Measurements from ENCODE around the gene SAG.
"Not testable (repeated sequence)": the region's sequence is repeated elsewhere in the genome, so short reads cannot be mapped to it uniquely, and the experiment has no call there.

The SAG gene

DNA sequence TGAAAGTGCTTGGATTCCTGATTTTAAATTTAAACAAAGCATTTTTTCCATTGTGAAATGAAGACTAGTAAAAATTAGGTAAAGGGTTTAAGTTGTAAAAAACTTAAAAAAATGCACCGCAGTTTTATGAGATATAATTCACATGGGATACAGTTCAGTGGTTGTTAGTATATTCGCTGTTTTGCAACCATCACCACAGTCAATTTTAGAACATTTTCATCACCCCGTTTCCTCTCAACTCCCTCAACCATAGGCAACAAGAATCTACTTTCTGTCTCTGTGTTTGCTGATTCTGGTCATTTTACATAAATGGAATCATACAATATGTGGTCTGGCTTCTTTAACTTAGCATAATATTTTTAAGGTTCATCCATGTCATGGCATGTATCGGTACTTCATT is 50.7 kb downstream of the SAG start:
- DNase-seq = no peak

DNA sequence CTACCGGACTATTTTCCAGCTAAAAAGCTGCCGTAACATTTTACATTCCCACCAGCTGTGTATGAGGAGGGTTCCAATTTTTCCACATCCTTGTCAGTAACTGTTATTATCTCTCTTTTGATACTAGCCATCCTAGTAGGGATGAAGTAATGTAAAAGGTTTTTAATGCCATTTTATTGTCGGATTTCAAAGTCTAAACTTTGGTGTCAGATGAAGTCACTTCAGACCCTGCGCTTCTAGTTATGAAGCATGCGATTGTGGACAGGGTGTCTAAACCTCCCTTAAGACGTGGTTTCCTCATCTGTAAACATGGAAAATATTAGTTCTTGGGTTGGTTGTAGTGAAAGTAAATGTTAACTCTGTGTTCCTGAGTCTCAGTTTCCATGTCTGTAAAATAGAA is 51.3 kb downstream of the SAG start:
- no peak for DNase-seq

DNA sequence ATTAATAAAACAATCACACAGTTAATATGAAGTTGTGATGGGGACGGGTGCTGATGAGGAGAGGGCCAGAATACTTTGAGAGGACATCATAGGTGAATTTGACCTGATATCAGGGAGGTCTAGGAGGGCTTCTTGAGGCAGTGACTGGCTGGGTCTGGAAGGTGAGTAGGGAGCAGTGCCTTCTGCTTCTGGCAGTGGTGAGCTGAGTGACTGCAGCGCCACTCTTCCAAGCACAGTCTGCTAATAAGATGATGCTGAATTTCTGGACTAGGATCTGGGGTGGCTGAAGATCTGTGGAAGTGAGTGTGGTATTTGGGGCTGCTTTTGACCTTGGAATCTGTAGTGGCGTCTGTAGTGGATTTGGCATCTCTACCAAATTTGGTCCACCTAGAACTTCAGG is 52.2 kb downstream of the SAG start:
- DNase-seq = no peak

DNA sequence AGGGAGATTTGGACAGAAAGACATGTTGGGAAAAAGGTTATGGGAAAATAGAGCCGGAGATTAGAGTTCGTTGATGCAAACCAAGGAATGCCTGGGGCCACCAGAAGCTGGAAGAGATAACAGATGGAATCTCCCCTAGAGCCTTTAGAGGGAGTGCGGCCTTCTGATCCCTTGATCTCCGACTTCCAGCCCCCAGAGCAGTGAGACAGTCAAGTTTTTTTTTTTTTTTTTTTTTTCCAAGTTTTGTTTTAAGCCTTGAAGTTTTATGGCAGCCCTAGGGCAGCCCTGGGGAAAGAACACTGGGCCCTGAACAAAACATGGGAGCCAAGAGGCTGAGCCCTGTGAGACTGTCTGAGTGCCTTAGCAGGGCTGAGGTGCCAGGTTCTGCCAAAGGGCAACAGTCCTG is 53.2 kb downstream of the SAG start:
- no peak for DNase-seq

DNA sequence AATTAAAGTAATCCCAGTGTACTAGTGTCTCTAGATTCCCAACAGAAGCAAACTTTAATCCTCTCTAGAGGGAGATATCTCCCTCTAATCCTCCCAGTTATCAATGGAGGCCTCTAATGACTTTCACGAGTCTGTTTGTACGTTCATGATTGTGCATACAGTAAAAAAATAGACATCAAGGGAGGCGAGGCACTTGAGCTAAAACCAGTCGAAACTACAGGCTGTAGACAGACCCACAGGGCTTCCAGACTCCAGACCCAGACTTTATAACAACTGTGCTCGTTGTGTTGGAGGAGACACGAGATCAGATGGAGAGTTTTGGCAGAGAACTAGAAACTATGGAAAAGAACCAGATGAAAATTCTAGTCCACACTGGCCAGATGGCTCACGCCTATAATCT is 53.7 kb downstream of the SAG start:
- DNase-seq = no peak

DNA sequence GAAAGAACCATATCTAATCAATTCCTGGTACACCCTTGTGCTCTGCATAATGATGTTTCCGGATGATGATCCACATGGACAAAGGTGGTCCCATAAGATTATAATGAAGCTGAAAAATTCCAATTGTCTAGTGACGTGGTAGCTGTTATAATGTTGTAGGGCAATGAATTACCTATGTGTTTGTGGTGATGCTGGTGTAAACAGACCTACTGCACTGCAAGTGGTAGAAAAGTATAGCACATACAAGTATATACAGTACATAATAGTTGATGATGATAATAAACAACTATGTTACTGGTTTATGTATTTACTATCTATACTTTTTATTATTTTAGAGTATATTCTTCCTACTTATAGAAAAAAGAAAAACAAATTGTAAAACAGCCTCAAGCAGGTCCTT is 55.1 kb downstream of the SAG start:
- DNase-seq = no peak

DNA sequence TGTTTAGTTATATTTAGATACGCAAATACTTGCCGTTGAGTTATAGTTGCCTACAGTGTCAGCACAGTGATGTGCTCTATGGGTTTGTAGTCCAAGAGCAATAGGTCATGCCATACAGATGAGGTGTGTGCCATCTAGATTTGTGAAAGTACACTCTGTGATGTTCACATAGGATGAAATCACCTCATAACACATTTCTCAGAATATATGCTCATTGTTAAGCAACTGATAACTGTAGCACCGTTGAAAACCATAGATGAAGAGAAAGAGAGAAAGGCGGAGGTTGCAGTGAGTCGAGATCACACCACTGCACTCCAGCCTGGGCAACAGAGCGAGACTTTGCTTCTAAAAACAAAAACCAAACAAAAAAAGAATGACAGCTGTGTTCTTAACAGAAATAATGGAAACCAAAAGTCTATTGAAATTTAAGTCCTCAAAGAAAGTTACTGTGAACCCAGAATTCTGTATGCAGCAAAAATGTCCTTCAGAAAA is 56.2 kb downstream of the SAG start:
- no peak for DNase-seq

DNA sequence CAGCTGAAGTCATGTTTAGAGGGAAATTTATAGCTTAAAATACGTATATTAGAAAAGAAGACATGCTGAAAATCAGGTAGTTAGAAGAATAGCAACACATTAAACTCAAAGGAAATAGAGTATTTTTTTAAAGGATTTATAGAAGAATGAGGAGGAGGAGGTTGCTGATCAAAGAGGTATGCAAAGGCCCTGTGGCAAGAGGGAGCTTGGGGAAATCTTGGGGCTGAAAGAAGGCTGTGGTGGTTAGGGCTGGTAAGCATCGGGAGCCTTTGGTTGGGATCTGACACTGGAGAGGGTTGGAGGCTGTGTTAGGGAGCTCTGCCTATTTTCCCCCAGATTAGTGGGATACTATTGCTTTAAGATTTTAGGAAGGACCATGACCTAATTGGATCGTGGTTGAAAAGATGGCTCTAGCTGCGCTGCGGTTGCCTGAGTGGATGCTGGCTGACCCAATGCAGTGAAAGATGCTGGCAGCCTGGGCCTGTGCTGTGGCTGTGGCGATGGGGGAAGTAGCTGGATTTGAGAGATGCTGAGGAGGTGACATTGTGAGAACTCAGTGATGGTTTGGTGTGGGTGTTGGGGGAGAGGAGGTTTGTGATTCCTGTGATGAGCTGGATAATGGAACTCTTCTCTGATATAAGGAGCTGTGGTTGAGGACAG is 58.4 kb downstream of the SAG start:
- DNase-seq = no peak

DNA sequence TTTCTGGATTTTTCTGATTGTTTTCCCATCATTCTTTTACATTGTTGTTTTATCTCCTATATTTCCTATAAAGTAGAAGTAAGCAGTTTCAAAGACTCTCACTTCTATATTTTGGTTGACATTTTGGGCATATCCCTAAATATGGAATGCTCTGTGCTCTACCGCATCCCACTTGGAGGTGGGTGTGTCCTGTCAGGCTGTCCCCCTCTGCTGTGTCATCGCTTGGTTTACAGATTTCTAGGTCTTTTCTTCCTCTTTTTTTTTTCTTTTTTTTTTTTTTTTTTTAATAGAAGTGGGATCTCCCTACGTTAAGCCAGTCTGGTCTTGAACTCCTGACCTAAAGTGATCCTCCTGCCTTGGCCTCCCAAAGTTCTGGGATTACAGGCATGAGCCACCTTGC is 60.0 kb downstream of the SAG start:
- no peak for DNase-seq

DNA sequence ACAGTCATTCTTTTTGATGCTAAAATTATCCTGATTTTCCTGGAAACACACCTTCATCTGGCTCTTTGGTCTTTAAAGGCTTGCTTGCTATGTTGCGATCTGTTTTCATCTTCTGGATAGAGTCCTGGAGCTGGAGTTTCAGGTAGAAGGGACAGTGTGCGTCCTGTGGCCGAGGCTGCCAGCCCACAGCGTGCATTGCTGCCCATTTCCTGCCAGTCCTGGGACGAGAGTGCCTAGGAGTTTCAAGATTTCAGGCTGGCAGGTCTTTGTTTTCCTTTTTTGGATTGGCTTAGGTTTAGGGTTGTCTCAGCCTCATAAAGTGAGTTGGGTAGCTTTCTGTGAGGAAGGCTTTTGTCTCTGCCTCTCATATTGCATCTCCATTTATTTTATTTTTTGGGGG is 61.1 kb downstream of the SAG start:
- no peak for DNase-seq

DNA sequence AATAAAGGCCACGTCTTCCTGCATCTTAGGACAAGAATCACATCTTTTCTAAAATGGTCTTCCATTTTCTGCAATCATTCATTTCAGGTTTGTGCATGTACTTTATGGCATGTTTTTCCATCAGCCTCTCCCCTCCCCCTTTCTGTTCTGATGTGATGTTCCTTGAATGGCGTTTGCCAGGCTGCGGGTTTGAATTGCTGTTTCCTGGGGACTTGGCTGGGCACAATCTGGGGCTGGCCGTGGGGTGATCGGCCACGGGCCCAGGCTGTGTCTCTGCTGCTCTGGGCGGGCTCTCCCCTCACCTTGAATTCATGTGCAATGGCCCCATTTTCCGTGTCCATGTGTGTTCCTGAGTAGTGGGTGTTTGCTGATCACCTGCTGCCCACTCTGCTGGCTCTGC is 61.8 kb downstream of the SAG start:
- DNase-seq = no peak

DNA sequence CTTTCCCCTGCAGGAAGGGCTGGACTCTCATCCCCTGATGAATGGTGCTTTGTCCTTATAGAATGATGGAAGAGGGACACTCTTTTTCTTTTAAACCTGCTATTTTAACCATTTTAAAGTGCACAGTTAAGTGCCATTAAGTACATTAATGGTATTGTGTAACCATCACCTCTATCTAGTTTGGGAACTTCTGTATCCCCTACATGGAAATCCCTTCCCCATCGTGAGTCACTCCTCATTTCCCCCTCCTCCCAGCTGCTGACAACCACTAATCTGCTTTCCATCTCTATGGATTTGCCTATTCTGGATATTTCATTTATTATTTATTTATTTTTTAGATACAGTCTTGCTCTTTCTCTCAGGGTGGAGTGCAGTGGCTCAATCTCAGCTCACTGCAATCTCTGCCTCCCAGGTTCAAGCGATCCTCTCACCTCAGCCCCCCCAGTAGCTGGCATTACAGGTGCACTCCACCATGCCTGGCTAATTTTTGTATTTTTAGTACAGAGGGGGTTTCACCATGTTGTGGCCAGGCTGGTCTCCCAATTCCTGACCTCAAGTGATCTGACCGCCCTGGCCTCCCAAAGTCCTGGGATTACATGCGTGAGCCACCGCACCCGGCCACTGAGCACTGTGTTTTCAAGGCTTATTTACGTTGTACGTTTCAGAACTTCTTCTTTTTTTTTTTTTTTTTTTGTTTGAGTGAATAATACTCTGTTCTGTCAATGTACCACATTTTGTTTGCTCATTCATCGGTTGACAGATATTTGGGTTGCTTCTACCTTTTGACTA is 62.5 kb downstream of the SAG start:
- no peak for DNase-seq

DNA sequence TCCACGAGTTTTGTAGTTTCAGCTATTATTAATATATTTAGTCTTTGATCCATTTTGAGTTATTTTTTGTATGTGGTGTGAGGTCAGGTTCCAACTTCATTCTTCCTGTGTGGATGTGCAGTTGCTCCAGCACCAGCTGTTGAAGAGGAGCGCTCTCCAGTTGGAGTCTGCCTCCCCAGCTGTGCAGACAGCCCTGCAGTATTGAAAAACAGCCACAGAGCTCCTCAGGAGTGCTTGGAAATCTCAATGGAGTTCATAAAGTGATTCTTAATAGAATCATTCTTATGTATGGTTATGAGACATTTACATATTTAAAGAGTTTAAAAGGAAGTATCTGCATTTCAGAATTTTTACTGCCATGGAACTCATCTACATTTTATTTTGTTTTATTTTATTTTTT is 64.0 kb downstream of the SAG start:
- DNase-seq = no peak

DNA sequence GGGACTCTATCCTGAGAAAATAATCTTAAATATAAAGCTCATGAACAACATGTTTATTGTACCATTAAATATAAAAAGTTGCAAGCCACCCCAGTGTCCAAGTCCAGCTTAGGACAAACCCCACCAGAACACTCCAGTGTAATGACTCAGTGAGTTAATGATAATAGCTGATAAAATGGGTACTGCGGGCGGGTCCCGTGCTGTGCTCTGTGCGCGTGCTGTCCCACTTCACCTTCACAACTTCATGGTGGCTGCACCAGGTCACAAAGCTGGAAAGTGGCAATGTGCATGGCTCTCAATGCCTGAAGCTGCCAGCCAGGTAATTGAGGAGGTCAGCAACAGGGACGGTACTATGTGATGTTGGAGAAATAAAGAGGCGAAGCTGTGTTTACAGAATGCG is 65.2 kb downstream of the SAG start:
- DNase-seq = no peak

DNA sequence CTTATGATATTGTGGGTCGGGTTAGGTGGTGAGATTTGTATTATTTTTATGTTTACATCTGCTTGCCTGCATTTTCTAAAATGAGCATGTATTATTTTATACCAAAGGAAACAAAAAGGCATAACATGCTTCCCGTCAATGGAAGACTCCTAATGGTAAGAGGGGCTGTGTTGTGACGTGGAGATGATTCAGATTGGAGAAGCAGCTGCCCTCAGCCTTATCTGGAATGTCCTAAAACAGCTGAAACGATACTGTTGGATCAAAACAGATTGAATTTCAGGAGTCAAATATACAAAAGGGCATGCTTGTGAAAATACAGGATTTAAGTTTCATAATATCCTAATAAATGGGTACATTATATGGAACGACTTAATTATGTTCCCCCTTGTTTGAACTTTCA is 65.7 kb downstream of the SAG start:
- DNase-seq = no peak

DNA sequence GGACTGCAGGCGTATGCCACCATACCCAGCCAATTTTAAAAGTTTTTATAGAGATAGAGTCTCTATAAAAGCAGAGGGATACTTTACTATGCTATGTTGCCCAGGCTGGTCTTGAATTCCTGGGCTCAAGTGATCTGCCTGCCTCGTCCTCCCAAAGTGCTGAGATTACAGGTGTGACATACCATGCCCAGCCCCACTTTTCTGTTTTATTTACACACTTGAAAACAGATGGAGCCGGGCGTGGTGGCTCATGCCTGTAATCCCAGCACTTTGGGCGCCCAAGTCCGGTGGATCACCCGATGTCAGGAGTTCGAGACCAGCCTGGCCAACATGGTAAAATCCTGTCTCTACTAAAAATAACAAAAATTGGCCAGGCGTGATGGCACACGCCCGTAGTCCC is 67.2 kb downstream of the SAG start:
- not testable (repeated sequence) for DNase-seq

DNA sequence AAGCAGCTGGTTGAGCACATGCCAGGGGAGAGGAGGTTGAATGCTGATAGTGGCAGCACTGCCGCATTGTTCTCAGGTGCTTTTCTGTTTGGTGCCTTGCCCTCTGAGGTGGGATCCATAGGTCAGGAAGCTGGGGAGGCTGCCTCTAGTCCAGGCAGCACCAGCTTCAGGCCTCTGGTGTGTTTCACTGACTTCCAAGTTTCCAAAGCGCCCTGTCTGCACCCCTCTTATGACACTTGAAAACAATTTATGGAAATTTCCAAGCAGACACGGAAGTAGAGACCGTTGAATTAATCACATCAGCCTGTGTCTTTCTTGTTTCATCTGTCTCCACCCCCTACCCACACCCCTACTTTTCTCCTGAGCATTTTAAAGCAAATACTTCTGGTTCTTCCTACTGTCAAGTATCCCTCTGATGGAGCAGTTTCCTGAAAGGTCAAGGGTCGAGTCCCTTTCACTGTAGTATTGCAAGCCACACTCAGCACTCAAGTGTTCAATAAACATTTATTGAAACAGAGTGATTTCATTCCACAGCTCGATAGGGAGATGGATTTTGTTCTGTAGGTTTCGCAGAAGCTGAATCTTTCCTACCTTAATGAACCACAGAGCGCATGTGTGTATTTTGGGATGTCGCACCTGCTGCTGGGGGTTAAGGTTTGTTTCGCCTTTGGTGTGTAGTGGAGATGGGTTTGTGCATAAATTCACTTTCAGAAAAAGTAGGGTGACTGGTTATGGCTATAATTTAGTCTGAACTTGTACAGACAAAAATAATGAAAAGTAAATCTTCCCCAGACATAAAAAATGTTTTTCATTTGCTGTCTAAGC is 68.1 kb downstream of the SAG start:
- no peak for DNase-seq

DNA sequence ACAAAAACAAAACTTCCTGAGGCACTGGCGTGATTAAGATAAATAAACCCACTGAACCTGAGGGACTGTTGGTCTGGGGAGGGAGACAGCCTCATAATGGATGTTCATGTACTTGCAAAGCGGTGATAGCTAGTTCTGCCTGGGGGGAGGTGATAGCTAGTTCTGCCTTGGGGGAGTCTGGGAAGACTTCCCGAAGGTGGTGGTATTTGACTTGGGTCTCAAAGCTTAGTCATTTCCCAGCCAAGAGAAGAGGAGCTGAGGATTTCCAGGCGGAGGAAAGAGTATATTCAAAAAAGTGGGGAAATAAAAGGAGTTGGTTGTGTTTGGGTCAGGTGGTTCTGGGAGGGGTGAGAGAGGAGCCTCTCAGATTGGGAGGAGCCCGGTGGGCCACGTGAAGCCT is 71.4 kb downstream of the SAG start:
- no peak for DNase-seq

DNA sequence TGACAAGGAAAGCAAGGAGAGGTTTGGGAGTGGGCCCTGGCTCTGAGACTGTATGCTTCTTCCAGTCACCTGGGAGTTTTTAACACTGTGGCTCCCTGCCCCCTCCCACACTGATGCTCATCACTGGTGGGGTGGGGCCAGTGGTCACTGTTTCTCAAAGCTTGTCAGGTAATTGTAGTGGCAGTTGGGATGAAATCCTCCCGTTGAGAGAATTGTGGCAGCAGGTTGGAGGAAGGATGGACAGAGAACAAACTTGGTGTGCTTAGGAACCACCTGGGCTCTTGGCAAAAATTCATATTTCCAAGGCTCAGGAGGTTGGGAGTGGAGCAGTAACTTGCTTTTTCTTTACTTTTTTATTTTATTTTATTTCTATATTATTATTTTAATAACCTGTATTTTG is 71.8 kb downstream of the SAG start:
- no peak for DNase-seq

DNA sequence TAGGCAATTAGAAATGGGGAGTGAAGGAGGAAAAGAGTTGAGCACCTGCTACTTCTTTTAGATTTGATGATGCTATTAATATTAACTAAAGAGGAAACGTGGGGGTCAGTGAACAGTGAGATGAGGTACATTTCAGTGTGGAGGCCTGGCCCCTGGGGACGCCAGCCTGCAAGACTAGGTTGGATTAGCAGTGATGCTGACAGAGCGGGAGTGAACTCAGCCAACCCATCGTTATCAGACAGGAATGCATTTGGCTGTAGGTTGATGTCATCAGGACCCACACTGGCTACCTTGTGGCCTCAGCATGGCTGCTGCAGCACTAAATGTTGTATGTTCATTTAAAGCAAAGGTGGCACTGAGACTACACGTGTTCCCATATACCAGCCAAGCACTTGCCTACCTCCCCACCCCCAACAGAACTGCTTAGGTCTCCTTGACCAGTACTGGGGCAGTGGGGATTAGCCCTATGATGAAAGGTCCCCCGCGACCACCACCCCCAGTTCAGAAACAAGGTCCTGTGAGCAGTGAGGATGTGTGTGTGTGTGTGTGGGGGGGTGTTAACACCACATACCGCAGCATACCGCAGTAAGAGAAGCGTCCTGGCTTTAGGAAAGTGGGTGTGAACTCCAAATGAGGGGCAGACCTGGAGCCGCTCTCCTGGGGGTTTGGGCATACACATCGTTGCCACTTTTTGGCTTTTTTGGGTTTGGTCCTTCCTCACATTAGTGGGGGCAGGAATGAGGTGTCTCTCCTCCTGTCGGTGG is 72.7 kb downstream of the SAG start:
- DNase-seq = no peak

DNA sequence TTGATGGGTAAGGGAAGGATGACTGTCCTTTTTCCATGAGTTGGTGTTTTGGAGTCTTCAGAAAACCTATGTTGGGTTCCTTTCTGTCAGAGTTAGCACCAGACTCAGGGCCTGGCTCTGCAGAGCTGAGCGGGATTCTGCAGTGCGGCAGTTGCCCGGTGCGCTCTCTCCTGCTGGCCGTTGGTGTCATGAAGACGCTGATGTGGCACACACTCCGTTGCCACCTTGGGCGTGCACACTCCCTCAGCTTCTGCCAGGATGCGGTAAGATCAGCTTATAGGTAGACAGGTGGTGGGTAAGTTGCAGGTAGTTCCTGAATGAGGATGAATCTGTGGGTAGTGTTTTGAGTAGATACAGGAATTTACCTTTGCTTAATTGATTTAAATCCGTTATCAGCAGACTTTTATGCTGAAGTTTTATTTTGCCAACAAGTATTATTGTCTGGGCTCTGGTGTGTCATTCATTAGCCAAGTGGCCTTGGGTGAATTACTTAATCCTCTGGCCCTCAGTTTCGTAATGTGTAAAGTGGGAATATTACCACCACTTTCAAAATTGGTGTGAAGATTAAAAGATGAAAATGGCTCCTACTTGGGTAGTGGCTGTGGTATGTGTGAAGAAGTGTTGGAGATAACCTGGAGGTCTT is 73.5 kb downstream of the SAG start:
- DNase-seq = no peak

DNA sequence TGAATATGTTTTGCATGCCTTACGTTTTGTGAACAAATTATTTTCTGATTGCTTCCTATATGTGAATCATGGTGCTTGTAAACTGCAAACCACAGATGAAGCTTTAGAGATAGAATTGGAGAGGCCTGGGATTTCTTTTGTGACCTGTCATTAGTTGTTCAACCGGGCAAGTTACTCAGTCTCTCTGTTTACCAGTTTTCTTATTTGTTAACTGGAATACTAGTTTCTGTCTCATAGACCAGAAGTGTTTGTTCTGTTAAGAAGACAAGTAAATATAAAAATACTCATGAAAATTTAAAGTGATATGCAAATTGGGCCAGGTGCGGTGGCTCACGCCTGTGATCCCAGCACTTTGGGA is 74.0 kb downstream of the SAG start:
- DNase-seq = no peak

DNA sequence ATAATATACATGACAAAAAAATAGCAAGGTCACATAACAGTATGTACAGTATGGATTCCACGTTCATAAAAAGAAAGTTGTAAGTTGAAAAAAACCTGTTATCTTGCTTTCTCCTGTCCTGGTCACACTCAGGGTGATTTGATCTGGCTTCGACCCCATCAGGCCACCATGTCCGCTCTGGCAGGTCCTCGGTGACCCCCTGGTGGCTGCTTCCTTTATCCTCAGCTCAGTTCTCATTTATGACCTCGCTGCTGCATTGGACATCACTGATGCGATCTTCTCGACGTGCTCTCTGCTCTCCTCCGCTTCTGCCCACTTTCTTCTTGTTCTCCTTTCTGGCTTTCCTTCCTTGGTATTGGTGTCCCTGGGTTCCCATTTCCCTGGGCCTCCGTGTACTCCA is 76.4 kb downstream of the SAG start:
- DNase-seq = no peak

All from DMS79 (cell line).